Right lobe of liver (tissue), 6 donors: ENCODE measurements around the gene SCTR. TPM values are rescaled to one million over a fixed set of nuclear protein-coding genes. Genes with fewer than 3 reads are reported as not detected.

Source experiments
- ATAC-seq, 4 donors: fragments of 200-7000 bp; cut with Tn5 transposase; one replicate each; pipeline ENCODE4 v1.9.1; 2020; ENCODE audit warnings: mild to moderate bottlenecking in 4 of 4, moderate library complexity in 4 of 4
- DNase-seq, 3 donors: peaks; one replicate each; pipeline ENCODE4 v3.0.0-alpha.2; 2020
- H3K27ac ChIP-seq, 3 donors: fragments of 200-600 bp; one replicate each; pipeline ENCODE4 v1.8.0; 2022
- H3K27me3 ChIP-seq, 2 donors: fragments of 200-600 bp; one replicate each; pipeline ENCODE4 v1.8.0; 2022
- H3K36me3 ChIP-seq, 4 donors: fragments of 200-600 bp; sonication (generic) in 1 of 4; one replicate each; pipeline versions ENCODE4 v1.5.1 to v1.8.0; 2017 to 2022; ENCODE audit warnings: control low read depth in 1 of 4
- H3K4me1 ChIP-seq, 4 donors: fragments of 200-600 bp; sonication (generic) in 1 of 4; one replicate each; pipeline versions ENCODE4 v1.5.1 to v1.8.0; 2017 to 2022; ENCODE audit warnings: control low read depth in 1 of 4
- H3K4me3 ChIP-seq, 3 donors: fragments of 200-600 bp; one replicate each; pipeline ENCODE4 v1.8.0; 2022
- H3K9me3 ChIP-seq, 4 donors: fragments of 200-600 bp; sonication (generic) in 1 of 4; one replicate each; pipeline versions ENCODE4 v1.5.1 to v1.8.0; 2017 to 2022; ENCODE audit warnings: control low read depth in 1 of 4
- POLR2A ChIP-seq: fragments of 450-650 bp; IDR thresholded peaks from one replicate; pipeline ENCODE4 v1.6.1; 2017; ENCODE audit warnings: antibody characterized with exemption, mild to moderate bottlenecking
- WGBS: methylation state at CpG from one replicate; pipeline ENCODE4 v1.1.6; 2018; ENCODE audit warnings: low coverage, low lambda C conversion rate; ENCODE audit not compliant: insufficient coverage; ENCODE audit errors: missing lambda C conversion rate; 5-methylcytosine and 5-hydroxymethylcytosine counted together
- intact Hi-C, 2 donors: fragments of 100-400 bp; cut with DNase I; formaldehyde crosslinking; loops; one replicate each; pipeline versions ENCODE4 v1.11.2 to v1.14.1; 2022
- total RNA-seq, 6 experiments: library from RNA; depleted of rRNA in 2 of 6; stranded (reverse); fragments of >200 nt in 2 of 6; fragmentation: NEBNext Ultra II Directional in 3 of 6; extraction: Animal tissue kit (Norgen Biotek cat#: 25700) in 3 of 6; gene quantifications; one replicate each; pipeline versions ENCODE4 v1.1.0 to v1.2.4, GENCODE V29; 2016 to 2023
- TF ChIP-seq, protein P1 (sequence below), 4 donors: fragments of 200-600 bp in 3 of 4; fragments of 450-650 bp in 1 of 4; IDR thresholded peaks; one replicate each; pipeline versions ENCODE4 v1.5.1 to v1.8.0; 2016 to 2022; ENCODE audit warnings: antibody characterized with exemption in 4 of 4, mild to moderate bottlenecking in 2 of 4
- donor health status: DM: no; HTN: yes; CAD: no.
- donor health status: DM: no; HTN: no; CAD: no.
- donor health status: DM: no; HTN: no; CAD: no.
- donor health status: DM: no; HTN: yes; CAD: no.
- donor health status: DM: no; HTN: yes; CAD: no.

The SCTR gene
- total RNA-seq, 6 experiments from 2014 or later: 0.12 to 0.38 (median 0.35) TPM; not detected in 2

- Histone ChIP-seq H3K36me3 (no peaks in the 10 kb centered on the region), H3K27ac (peak overlapping the region in 2 of 3 donors; percentile 27 to 41), H3K4me3 (no peak overlapping the region), H3K27me3 (no peaks in the 10 kb centered on the region), H3K4me1 (peaks cover 0 to 20% (median 6%) of the 10 kb centered on the region in 4 donors), H3K9me3 (peaks cover 0 to 2% (median 0%) of the 10 kb centered on the region in 4 donors)
- DNase-seq: peak; percentile 61 to 89 (median 75)
- intact Hi-C loops: no loop called here
- ATAC-seq: peak; percentile 92 to 98 (median 95)
- WGBS: 27% methylated on average over 5 of the region's 10 CpGs
- TF ChIP-seq, protein P1, sequence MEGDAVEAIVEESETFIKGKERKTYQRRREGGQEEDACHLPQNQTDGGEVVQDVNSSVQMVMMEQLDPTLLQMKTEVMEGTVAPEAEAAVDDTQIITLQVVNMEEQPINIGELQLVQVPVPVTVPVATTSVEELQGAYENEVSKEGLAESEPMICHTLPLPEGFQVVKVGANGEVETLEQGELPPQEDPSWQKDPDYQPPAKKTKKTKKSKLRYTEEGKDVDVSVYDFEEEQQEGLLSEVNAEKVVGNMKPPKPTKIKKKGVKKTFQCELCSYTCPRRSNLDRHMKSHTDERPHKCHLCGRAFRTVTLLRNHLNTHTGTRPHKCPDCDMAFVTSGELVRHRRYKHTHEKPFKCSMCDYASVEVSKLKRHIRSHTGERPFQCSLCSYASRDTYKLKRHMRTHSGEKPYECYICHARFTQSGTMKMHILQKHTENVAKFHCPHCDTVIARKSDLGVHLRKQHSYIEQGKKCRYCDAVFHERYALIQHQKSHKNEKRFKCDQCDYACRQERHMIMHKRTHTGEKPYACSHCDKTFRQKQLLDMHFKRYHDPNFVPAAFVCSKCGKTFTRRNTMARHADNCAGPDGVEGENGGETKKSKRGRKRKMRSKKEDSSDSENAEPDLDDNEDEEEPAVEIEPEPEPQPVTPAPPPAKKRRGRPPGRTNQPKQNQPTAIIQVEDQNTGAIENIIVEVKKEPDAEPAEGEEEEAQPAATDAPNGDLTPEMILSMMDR (IDR thresholded peaks at IDR 0.05): no peak
- no peak for TF ChIP-seq POLR2A
Observed at GRCh38 chr2:119402645-119403560, 121.4 kb downstream of the SCTR start.

DNA sequence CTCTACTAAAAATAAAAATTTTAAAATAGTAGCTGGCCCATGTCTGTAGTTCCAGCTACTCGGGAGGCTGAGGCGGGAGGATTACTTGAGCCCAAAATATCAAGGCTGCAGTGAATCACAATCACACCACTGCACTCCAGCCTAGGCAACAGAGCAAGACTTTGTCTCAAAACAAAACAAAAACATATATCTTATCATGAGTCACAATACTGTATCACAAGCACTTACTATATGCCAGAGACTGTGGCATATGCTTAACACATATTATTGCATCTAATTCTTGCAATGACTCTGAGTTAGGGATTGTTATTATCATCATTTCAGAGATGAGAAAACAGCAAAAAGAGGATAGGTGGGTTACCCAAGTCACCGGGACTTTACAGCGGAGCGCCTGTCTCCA, 122.2 kb downstream of the SCTR start:
- Histone ChIP-seq H3K9me3 (peaks cover 0 to 2% (median 0%) of the 10 kb centered on the region in 4 donors), H3K4me3 (no peak overlapping the region), H3K27ac (peak overlapping the region in 2 of 3 donors; percentile 27 to 29), H3K27me3 (no peaks in the 10 kb centered on the region), H3K4me1 (peaks cover 0 to 15% (median 6%) of the 10 kb centered on the region in 4 donors), H3K36me3 (no peaks in the 10 kb centered on the region)
- no peak for ATAC-seq
- DNase-seq: no peak
- intact Hi-C loops: no loop called here
- no peak for TF ChIP-seq POLR2A
- TF ChIP-seq, protein P1 (IDR thresholded peaks at IDR 0.05): no peak
- 95% methylated on average over 5 of the region's 5 CpGs for WGBS

DNA sequence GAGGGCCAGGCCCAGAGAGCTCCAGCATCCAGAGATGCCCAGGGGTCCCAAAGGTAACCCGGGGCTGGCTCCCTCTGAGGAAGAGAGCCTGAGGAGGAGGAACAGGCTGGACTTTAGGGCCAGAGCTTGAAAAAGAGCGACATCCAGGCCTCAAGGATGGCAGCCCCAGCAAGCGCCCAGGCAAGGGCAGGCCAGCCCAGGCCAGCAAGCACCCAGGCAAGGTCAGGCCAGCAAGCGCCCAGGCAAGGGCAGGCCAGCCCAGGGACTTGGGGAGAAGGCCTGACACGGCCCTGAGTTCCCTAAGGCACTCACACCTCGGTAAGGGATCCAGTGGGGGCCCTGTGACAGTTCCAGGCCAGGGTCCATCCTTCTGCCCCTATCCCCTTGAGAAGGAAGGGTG, 127.1 kb downstream of the SCTR start:
- H3K9me3 ChIP-seq: no peaks in the 10 kb centered on the region
- 80% methylated on average over 1 of the region's 6 CpGs for WGBS
- no peak overlapping the region for H3K4me3 ChIP-seq
- no peak for DNase-seq
- ATAC-seq: peak in 1 of 4 donors; percentile 28
- no peak overlapping the region for H3K27ac ChIP-seq
- peaks cover 0 to 4% (median 2%) of the 10 kb centered on the region in 4 donors for H3K4me1 ChIP-seq
- H3K36me3 ChIP-seq: no peaks in the 10 kb centered on the region
- TF ChIP-seq POLR2A: no peak
- TF ChIP-seq, protein P1 (IDR thresholded peaks at IDR 0.05): no peak
- intact Hi-C loops: no loop called here
- H3K27me3 ChIP-seq: no peaks in the 10 kb centered on the region

- 87% methylated on average over 3 of the region's 3 CpGs for WGBS
- intact Hi-C loops: no loop called here
- DNase-seq: no peak
Observed at GRCh38 chr2:119393971-119394748, 130.1 kb downstream of the SCTR start.

More at GRCh38 chr2:119393971-119394748, 130.1 kb downstream of the SCTR start:
- Histone ChIP-seq H3K4me1 (peaks cover 0 to 9% (median 0%) of the 10 kb centered on the region in 4 donors), H3K27ac (no peak overlapping the region), H3K9me3 (no peaks in the 10 kb centered on the region), H3K36me3 (no peaks in the 10 kb centered on the region), H3K27me3 (no peaks in the 10 kb centered on the region), H3K4me3 (no peak overlapping the region)
- TF ChIP-seq, protein P1 (IDR thresholded peaks at IDR 0.05): no peak
- TF ChIP-seq POLR2A: no peak
- ATAC-seq: no peak

Other genes with a start within 250 kb of the SCTR start
- gene C2orf76, start 157.6 kb downstream of the SCTR start, total RNA-seq: 1 to 10 TPM; 2.6 to 5.5 (median 3.5) TPM
- 100 to 1,000 TPM; 132 to 314 (median 191) TPM for gene DBI, start 157.5 kb downstream of the SCTR start, total RNA-seq
- 10 to 100 TPM; 37.3 to 96.6 (median 73.5) TPM for gene TMEM37, start 92.6 kb downstream of the SCTR start, total RNA-seq
- gene CFAP221, start 20.0 kb upstream of the SCTR start, total RNA-seq: 1 to 10 TPM in 5 of 6 experiments, under 1 TPM in 1; 0.56 to 5.8 (median 2.4) TPM
- 10 to 100 TPM; 12.9 to 27.0 (median 17.9) TPM for gene TMEM177, start 154.7 kb upstream of the SCTR start, total RNA-seq
- gene PTPN4, start 235.4 kb upstream of the SCTR start, total RNA-seq: 10 to 100 TPM in 5 of 6 experiments, 1 to 10 TPM in 1; 8.5 to 19.9 (median 14.8) TPM